Non-pigmented ciliary epithelial cell (primary cell): ENCODE data around the gene DNAH6.
"Not testable (repeated sequence)": the region's sequence is repeated elsewhere in the genome, so short reads cannot be mapped to it uniquely, and the experiment has no call there.

Experiments used
- DNase-seq: peaks from one replicate; pipeline ENCODE4 v3.0.0-alpha.2; 2010; ENCODE audit warnings: low read depth

DNAH6 gene

GRCh38 chr2:84516234-84516986, at the start of gene DNAH6:
TSS of gene DNAH6 (plus strand) at chr2:84516498. CDS start at chr2:84517827, 1,329 bp downstream.
- peak; percentile 83 for DNase-seq

- no peak for DNase-seq
Measured at GRCh38 chr2:84467389-84467788, 48.9 kb upstream of the DNAH6 start.

- not testable (repeated sequence) for DNase-seq
Measured at GRCh38 chr2:84472423-84472822, 43.9 kb upstream of the DNAH6 start.

GRCh38 chr2:84472856-84473565, 43.3 kb upstream of the DNAH6 start:
- DNase-seq = no peak

GRCh38 chr2:84474176-84474575, 42.1 kb upstream of the DNAH6 start:
- DNase-seq = no peak

GRCh38 chr2:84477886-84478285, 38.4 kb upstream of the DNAH6 start:
- DNase-seq = no peak

- DNase-seq = no peak
Measured at GRCh38 chr2:84478867-84479266, 37.4 kb upstream of the DNAH6 start.

- peak; percentile 50 for DNase-seq
Measured at GRCh38 chr2:84481702-84482101, 34.6 kb upstream of the DNAH6 start.

- DNase-seq = no peak
Measured at GRCh38 chr2:84482603-84483002, 33.7 kb upstream of the DNAH6 start.

GRCh38 chr2:84483320-84483719, 33.0 kb upstream of the DNAH6 start:
- DNase-seq = no peak

- DNase-seq = no peak
Measured at GRCh38 chr2:84486441-84487115, 29.7 kb upstream of the DNAH6 start.

GRCh38 chr2:84487298-84487996, 28.9 kb upstream of the DNAH6 start:
- DNase-seq = no peak

- no peak for DNase-seq
Measured at GRCh38 chr2:84491256-84491655, 25.0 kb upstream of the DNAH6 start.

GRCh38 chr2:84491741-84492140, 24.6 kb upstream of the DNAH6 start:
- no peak for DNase-seq

GRCh38 chr2:84492571-84492970, 23.7 kb upstream of the DNAH6 start:
- no peak for DNase-seq

- peak; percentile 88 for DNase-seq
Measured at GRCh38 chr2:84493514-84493913, 22.8 kb upstream of the DNAH6 start.

- DNase-seq = no peak
Measured at GRCh38 chr2:84494070-84494469, 22.2 kb upstream of the DNAH6 start.

- no peak for DNase-seq
Measured at GRCh38 chr2:84495539-84496146, 20.7 kb upstream of the DNAH6 start.

- no peak for DNase-seq
Measured at GRCh38 chr2:84496386-84496785, 19.9 kb upstream of the DNAH6 start.

- DNase-seq = no peak
Measured at GRCh38 chr2:84497285-84497684, 19.0 kb upstream of the DNAH6 start.

- DNase-seq = no peak
Measured at GRCh38 chr2:84498150-84498799, 18.0 kb upstream of the DNAH6 start.
